MV-4-11 (cell line): ENCODE data around the gene PARP1.

Experiments used
- DNase-seq: peaks from one replicate; lab custom pipeline; 2025; lab: John Stamatoyannopoulos, UW

The PARP1 gene

GRCh38 chr1:226373376-226373775 is 34.5 kb downstream of the PARP1 start:
- DNase-seq: no peak

DNA sequence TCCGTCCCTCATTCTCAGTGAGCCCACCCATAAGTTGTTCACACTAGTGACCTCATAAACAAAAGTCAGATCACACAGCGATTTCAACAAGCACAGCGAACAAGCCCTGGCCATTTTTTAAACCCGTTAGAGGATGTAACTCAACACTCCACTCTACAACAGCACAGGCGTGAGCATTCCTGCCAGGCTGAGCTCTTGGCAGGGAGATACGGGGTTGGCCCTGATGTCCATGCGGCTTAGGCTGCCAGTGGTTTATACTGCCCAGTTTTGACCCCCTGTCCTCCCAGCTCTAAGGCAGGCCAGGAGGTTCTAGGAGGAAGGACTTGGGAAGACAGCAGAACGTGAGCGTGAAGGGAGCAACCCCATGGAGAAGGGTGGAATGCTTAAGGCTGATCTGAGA is 35.0 kb downstream of the PARP1 start:
- DNase-seq: no peak

DNA sequence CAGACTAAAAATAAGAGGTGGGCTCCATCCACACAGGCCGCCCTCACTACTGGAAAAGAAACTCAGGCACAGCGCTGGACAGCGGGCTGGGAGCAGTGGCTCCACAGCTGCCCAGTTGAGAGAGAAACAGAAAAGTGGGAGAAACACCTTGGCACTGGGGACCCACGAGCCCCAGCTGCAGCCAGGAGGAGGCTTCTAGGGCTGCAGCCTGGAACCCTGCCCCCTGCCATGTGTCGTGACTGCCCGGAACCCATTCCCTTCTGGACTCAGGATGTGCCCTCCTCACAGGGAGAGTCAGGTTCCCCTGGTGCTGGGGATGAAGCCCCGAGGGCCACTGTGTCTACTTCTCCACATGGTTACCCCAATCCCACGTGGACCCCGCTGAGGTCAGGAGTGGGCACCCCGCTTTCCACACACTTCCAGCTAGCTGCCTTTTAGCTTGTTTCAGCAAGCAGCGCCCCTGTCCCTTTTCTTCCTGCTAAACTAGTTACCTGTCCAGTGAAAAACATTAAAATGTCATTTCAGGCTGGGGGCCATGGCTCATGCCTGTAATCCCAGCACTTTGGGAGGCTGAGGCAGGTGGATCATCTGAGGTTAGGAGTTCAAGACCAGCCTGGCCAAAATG is 35.9 kb downstream of the PARP1 start:
- no peak for DNase-seq

DNA sequence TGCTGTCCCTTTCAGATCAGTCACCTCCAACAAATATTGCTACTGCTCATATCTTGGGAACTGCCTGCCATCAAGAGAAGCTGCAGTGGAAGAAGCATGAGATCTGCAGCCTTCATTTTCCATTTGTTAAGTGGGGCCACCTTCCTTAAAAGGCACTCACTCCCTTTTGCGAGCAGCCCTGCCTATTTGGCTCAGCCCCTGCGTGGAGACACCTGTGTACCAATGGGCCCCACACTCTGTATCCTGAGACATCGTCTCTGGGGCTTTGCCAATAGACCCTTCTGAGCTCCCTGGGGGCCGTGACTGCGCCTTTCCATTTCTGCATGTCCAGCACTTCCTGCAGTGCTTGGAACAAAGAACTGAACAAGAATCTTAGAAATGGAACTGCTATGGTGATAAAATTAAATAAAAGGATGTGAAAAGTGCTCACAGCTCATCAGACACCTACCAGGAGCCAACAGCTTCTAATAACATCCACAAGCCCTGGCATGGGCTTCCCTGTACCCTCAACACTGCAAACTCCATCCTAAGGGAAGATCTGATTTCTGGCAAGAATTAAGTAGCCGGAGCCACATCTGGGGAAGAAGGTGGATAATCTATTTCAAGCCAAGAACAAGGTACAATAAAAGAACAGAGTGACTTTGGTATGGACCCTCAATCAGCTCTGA is 36.7 kb downstream of the PARP1 start:
- no peak for DNase-seq

DNA sequence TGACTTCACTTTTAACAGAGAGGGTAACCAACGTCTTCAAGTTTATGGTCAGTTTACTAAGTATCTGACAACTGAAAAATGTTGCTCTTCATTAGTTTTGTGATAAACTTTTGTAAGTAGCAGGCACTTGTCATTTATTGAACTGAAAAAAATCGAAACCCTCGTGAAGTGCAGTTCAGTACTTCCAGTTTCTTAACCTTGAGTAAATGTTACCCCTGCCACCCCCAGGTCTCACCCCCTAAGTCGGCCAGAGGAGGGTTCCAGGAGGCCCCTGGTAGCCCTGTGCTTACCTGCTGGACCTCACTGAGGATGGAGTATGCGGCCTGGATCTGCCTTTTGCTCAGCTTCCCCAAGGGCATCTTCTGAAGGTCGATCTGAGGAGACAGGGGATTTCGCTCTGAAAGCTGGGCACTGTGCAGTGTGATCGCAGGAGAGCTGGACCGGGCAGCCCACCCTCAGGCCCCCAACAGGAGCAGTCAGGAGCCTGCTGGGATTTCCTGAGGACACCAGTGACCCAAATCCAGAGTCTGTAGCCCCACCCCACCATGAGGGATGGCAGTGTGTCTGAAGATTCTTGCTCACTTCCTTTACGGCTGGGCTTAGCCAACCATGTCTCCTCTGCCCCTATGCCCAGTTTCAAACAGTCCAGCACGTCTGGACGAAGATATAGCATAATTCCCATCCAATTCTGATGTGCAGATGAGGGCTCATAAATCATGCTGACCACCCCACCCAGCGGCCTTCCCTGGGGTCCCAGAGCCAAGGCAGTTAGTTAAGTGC is 37.6 kb downstream of the PARP1 start:
- DNase-seq: no peak

DNA sequence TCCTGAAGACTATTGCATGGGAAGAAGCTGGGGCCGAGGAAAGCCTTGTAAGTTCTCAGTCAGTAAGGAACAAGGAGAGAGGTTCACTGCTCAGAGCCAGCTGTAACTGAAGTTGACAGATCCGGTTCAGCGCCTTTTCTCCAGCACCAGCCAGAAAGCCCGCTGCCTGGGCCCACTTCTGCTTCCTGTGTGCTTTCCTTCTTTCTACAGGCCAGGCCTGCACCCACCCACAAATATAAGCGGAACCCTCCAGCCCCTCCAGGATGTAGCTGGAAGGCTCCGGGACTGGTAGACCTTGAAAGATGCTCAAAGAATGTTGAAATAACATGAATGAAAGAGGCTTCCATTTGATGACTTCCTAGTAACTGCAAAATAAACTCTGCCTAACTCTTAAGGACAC is 38.8 kb downstream of the PARP1 start:
- DNase-seq: no peak

DNA sequence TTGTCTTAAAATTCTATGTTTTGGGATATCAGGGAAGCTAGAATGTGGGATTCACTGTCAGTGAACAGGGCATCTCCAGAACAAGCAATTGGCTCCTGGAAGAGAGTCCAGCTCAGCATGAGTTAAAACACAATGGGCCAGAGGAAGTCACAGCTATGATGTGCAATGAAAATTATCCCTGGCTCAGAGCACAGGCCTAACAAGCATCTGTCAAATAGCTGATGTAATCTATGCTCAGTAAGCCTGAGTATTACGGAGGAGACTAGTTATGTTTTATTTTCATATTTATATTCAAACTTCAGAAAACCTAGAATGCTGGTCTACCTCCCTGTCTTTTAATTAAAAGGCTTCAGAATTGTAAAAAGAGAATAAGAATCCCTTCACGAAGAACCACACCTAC is 41.6 kb downstream of the PARP1 start:
- no peak for DNase-seq

DNA sequence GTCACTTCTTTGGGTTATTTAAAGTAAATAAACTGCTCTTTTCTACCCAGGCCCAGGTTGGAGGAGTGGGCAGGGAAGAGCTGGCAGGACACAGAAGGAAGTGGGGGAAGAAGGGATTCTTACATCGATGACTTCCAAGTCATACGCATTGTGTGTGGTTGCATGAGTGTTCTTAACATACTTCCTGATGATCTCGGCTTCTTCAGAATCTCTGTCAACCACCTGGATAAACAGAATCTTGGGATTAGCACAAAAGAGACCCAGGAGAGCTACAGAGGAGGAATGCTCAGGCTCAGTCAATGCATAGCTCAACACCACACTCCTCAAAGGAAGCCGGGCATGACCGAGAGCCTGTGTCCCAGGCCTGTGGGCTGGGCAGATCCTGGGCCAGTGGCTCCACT is 42.1 kb downstream of the PARP1 start:
- DNase-seq: no peak

GRCh38 chr1:226364901-226365565 is 42.9 kb downstream of the PARP1 start:
- DNase-seq: no peak

- DNase-seq: no peak
Measured at GRCh38 chr1:226364514-226364899, 43.4 kb downstream of the PARP1 start.

GRCh38 chr1:226363801-226364513 is 43.9 kb downstream of the PARP1 start:
- DNase-seq: no peak

DNA sequence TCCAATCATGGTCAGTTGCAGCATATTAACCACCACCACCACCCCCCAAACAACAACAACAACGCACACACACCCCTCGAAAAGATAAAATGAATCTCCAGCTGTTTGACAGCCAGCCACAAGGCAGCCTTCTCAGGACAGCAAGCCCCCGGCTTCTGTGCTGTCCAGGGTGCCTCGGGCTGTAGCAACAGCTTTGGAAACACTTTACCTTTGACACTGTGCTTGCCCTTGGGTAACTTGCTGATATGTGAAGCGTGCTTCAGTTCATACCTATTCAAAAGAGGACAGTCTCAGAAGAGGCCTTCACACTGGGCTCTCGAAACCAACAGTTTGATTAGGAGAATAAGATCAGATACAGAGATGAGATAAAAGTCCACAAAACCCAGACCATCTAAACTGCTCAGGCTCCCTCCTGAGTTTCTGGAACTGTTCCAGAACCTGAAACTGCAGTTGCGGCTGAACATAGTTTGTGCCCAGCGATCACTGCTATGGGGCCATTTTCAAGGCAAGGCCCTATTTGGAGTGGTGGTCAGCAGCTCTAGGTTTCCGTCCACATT is 44.9 kb downstream of the PARP1 start:
- DNase-seq: no peak

- no peak for DNase-seq
Measured at GRCh38 chr1:226362361-226362760, 45.5 kb downstream of the PARP1 start.

GRCh38 chr1:226360106-226360746 is 47.7 kb downstream of the PARP1 start:
- DNase-seq: no peak

DNA sequence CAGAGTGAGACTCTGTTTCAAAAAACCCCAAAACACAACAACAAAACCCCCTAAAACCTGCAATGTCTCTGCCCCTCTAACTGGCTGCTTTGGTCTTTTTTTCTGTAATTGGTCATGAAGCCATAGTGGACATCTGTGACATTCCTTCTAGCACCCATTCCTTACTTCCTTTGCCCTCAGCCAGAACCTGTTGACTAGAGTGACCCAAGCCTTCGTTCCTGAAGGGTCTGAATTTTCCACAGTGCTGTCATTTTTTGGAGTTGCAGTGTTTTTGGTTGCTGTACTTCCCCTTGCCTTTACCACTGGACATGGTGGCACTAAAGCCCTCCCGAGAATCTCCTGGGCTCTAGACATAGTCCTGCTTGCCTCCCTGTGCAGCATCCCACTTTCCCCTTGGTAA is 50.5 kb downstream of the PARP1 start:
- DNase-seq: no peak

DNA sequence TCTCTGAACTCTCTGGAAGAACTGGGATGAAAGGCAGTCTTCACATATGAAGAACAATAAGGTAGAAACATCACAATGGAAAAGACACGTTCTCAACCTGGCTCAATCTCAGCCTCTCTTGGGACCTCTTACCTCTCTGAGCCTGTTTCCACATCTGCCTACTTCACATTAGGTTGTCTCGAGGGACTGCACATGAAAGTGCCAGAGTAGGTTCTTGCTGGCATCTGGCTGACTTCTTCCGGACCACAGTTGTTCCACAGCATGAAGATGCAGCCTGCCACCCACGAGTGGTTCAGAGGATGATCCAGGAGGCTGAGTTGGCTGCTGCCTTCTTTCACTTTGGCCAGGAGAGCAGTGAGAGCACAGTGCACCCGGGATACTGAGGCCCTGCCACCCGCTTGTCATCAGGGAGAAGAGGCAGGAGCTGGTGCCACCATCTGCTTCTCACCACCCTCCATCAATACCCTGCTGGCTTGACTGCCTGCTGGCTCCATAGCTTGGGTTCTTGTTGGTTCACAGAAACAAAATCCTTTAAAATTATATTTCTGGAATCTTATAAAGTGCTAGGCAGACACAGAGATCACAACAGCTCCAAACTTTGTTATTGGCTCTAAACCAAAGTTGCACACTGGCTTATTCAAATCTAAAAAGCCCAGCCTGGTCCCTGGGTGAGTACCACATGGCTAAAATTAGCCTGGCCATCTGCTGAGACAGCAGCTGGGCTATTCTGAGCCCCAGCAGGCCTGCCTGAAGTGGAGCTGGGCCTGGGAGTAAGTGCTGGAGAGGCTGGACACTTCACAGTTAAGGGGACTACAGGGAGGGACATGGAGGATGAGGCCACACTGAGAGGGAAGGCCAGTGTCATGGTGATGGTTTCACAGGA is 52.0 kb downstream of the PARP1 start:
- no peak for DNase-seq

- DNase-seq: no peak
Measured at GRCh38 chr1:226355016-226355415, 52.9 kb downstream of the PARP1 start.

DNA sequence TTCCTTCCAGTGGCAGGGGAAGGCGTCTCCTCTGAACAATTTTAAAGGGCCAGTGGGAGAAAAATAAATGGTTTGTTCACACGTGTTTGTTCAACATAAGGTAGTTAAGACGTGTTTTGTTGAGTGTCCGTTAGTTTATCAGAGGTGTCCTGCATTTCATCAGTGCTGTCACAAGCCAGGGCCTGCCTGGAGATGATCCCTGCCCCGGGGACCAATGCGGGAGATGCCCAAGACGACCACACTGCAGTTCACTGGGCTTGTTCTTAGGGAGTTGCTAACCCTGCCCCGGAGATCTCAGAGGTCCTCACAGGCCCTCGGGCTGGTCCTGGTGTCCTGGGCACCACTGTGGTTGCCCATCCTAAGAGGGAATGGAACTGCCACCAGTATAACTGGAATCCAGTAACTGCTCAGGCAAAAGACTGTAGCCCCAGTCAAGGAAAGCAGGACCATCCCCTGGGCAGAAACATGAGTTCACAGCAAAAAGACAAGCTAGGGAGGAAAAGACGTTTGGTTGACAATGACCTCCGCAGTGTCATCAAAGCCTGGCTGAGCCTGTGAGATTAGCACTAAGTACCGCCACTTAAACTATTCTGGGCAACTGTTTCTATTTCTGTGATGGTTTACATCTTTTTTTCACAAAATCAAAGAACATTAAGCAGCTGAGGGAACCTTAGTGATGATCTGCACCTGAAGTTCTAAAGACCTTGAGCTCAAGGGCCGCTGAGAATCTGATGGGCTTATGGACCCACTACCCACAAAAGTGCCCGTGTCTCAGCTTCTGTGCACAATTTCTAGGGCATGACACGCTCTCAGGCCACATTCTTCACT is 54.0 kb downstream of the PARP1 start:
- no peak for DNase-seq

DNA sequence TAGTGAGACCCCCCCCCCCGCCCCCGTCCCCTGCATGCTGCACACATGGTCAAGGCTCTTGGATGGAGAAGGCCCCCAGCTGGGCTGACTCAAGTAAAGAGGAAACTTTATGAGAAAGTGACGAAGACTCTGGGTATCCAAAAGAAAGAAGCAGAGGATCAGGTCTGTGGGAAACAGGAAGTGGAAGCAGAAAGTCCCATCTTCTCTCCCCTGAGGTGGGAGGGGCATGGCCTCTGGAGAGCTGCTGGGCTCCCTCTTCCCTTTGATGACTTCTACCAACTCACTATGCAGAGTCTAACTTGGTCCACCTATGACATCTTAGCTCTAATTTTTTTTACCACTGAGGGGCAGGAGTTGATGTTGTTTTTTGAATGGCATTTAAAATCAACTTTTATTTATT is 56.2 kb downstream of the PARP1 start:
- DNase-seq: peak; percentile 69

DNA sequence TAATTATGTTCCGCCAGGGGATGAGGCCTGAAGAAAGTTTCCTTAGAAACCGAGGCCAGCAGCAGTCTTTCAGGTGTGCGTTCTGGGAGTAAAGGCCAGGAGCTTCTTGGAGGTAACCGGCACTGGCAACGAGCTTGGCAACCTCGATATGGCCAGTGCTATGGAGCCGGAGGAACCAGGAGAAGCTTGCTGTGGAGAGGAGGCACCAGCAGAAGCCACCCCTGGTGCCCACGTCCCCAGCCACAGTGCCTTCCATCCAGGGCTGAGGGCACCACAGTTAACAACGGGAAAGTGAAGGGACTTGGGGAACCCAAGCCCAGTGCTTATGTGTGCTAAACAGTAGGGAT is 57.4 kb downstream of the PARP1 start:
- DNase-seq: no peak
